Mesothelial cell of epicardium (in vitro differentiated cells): ENCODE measurements around the gene SRC. TPM values are rescaled to one million over a fixed set of nuclear protein-coding genes. Genes with fewer than 3 reads are reported as not detected.

Experiments
- DNase-seq, 2 experiments: peaks; one replicate each; pipeline ENCODE4 v3.0.0; 2021; ENCODE audit warnings: low spot score in 2 of 2; ENCODE audit not compliant: unreplicated experiment in 2 of 2
- H3K27ac Mint-ChIP-seq: 2 replicates; pipeline ENCODE4 v1.8.0; 2021; ENCODE audit warnings: mixed read lengths
- H3K27me3 Mint-ChIP-seq: 2 replicates; pipeline ENCODE4 v1.8.0; 2021; ENCODE audit warnings: low read depth, mixed read lengths
- H3K36me3 Mint-ChIP-seq: 2 replicates; pipeline ENCODE4 v1.8.0; 2021; ENCODE audit warnings: mixed read lengths
- H3K4me1 Mint-ChIP-seq: 2 replicates; pipeline ENCODE4 v1.8.0; 2021; ENCODE audit warnings: mixed read lengths
- H3K4me3 Mint-ChIP-seq: 2 replicates; pipeline ENCODE4 v1.8.0; 2021; ENCODE audit warnings: mild to moderate bottlenecking, moderate library complexity, mixed read lengths
- H3K9me3 Mint-ChIP-seq: 2 replicates; pipeline ENCODE4 v1.8.0; 2021; ENCODE audit warnings: mixed read lengths
- total RNA-seq: library from RNA; stranded (reverse); gene quantifications from 3 replicates; pipeline ENCODE4 v1.2.1, GENCODE V29; 2021
- TF ChIP-seq, protein P1 (sequence below): fragments of 200-600 bp; sonication (generic); IDR thresholded peaks from one replicate; pipeline ENCODE4 v1.5.0; 2021; ENCODE audit warnings: antibody characterized with exemption; ENCODE audit not compliant: unreplicated experiment

Gene SRC
- total RNA-seq, 1 donor from 2014 or later = 85.2 TPM

DNA sequence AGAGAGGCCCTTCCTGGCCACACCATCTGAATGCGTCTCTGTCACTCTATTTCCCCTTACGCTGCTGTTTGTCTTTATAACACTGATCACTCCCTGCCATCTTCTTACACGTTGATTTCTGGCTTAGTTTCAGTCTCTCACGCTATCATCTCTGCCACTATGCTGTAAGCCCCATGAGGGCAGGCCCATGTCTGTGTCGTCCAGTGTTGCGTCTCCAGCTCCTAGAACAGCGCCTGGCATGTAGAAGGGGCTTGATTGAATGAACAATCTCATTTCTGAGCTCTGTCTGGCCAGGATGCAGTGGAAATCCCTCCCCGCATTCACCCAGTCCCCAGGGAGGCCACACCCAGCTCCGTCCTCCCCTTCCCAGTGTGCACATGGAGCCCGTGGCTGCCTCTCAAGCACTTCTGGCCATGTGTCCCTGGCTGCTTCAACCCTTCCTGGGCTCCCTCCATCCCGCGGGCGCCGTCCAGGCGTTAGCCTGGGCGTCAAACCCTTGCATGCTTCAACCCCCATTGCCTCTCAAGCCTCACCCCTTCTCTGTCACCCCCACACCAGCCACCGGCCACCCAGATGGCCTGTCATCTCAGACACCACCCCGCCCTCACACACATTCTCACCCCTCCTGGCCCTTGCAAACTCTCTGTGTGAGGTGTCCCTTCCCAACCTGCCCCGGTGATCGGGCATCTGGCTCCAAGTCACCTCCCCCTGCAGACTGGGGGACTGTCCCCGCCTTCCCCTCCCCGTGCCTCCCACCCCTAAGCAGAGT is 71.1 kb downstream of the SRC start:
- TF ChIP-seq, protein P1, sequence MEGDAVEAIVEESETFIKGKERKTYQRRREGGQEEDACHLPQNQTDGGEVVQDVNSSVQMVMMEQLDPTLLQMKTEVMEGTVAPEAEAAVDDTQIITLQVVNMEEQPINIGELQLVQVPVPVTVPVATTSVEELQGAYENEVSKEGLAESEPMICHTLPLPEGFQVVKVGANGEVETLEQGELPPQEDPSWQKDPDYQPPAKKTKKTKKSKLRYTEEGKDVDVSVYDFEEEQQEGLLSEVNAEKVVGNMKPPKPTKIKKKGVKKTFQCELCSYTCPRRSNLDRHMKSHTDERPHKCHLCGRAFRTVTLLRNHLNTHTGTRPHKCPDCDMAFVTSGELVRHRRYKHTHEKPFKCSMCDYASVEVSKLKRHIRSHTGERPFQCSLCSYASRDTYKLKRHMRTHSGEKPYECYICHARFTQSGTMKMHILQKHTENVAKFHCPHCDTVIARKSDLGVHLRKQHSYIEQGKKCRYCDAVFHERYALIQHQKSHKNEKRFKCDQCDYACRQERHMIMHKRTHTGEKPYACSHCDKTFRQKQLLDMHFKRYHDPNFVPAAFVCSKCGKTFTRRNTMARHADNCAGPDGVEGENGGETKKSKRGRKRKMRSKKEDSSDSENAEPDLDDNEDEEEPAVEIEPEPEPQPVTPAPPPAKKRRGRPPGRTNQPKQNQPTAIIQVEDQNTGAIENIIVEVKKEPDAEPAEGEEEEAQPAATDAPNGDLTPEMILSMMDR = no peak
- Mint-ChIP-seq H3K27me3 (peaks cover 37% of the 10 kb centered on the region), H3K9me3 (no peaks in the 10 kb centered on the region), H3K4me3 (no peak overlapping the region), H3K4me1 (peaks cover 21% of the 10 kb centered on the region), H3K27ac (no peak overlapping the region), H3K36me3 (no peaks in the 10 kb centered on the region)
- DNase-seq = no peak

- Mint-ChIP-seq H3K9me3 (no peaks in the 10 kb centered on the region), H3K4me1 (peaks cover 25% of the 10 kb centered on the region), H3K36me3 (no peaks in the 10 kb centered on the region), H3K27me3 (peaks cover 40% of the 10 kb centered on the region), H3K4me3 (no peak overlapping the region), H3K27ac (no peak overlapping the region)
- no peak for DNase-seq
- TF ChIP-seq, protein P1 = no peak
Measured at GRCh38 chr20:37417617-37418467, 71.9 kb downstream of the SRC start.

DNA sequence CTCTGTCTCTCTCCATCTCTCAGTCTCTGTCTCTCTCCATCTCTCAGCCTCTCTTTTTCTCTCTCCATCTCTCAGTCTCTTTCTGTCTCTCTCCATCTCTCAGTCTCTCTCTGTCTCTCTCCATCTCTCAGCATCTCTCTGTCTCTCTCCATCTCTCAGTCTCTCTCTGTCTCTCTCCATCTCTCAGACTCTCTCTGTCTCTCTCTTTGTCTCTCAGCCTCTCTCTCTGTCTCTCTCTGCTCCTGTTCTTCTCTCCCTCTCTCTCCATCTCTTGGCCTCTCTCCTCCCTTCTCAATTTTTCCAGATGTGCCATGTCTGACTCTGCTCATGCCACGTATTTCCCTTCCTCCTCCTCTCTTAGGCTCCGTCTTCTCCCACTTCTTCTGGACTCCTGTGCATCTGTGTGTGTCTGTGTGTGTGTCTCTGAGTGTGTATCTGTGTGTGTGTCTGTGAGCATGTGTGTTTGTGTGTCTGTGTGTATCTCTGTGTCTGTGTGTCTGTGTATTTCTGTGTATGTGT is 72.7 kb downstream of the SRC start:
- TF ChIP-seq, protein P1 = no peak
- H3K9me3 Mint-ChIP-seq = no peaks in the 10 kb centered on the region
- DNase-seq = no peak
- peaks cover 25% of the 10 kb centered on the region for H3K4me1 Mint-ChIP-seq
- H3K36me3 Mint-ChIP-seq = no peaks in the 10 kb centered on the region
- peaks cover 42% of the 10 kb centered on the region for H3K27me3 Mint-ChIP-seq
- no peak overlapping the region for H3K4me3 Mint-ChIP-seq
- no peak overlapping the region for H3K27ac Mint-ChIP-seq

GRCh38 chr20:37419307-37419706 is 73.4 kb downstream of the SRC start:
- no peaks in the 10 kb centered on the region for H3K9me3 Mint-ChIP-seq
- no peak overlapping the region for H3K4me3 Mint-ChIP-seq
- H3K36me3 Mint-ChIP-seq = no peaks in the 10 kb centered on the region
- DNase-seq = no peak
- TF ChIP-seq, protein P1 = no peak
- H3K4me1 Mint-ChIP-seq = peaks cover 20% of the 10 kb centered on the region
- H3K27ac Mint-ChIP-seq = no peak overlapping the region
- peaks cover 45% of the 10 kb centered on the region for H3K27me3 Mint-ChIP-seq

DNA sequence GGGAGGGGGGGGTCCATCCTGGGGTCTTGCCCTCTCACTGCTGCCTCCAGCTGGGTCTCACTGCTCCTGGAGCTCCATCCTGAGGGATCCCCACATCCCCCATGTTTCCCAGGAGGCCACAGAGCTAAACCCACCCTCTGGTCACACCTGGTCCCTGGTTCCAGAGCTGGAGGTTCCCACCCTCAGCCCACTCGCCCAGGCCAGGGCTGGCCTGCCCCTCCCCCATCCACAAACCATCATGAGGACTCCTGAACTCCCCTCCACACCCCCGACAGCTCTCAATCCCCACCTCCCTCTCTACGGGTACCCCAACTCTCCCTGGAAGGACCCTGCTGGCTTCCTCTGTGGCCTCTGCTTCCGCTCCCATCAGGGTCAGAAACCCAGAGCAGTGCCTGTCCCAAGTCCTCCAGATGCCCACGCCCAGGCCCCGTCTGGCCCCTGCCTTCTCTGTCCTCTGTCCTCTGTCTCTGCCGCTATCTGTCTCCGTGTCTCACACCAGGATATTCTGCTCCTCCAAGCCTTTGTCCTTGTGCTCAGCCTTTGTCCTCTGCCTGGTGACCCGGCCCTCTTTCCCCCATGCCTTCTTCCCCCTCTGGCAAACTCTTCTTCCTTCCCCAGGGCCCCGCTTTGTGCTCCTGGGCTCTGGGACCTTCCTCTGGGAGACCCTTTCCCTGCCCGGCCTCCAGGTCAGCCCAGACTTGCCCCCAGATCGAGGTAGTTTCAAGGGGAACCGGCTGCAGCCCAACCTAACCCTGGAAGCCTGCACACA is 74.0 kb downstream of the SRC start:
- Mint-ChIP-seq H3K4me1 (peaks cover 16% of the 10 kb centered on the region), H3K27ac (no peak overlapping the region), H3K36me3 (no peaks in the 10 kb centered on the region), H3K9me3 (no peaks in the 10 kb centered on the region), H3K4me3 (no peak overlapping the region), H3K27me3 (peaks cover 44% of the 10 kb centered on the region)
- TF ChIP-seq, protein P1 = no peak
- DNase-seq = no peak
